ENCODE results near the gene DBNDD1.

DNA sequence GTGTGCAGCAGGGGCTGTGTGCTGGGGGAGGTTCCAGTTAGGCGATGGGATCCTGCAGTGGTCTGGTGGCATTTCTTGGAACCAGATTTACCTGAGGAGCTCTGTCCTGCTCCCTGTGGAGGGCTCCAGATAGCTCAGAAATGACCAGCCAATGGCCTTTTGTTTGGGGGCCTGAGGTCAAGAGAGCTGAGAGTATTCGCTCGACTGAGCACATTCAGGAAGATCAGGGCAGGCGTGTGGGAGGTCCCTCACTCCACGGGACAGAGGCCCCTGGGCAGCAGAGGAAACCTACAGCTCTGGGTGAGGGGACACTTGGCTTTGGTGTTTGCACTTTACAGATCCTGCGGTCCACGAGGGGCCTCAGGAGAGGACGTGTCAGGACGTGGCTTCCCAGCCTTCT, 52.5 kb downstream of the DBNDD1 start:
- TF ChIP-seq, protein P1, sequence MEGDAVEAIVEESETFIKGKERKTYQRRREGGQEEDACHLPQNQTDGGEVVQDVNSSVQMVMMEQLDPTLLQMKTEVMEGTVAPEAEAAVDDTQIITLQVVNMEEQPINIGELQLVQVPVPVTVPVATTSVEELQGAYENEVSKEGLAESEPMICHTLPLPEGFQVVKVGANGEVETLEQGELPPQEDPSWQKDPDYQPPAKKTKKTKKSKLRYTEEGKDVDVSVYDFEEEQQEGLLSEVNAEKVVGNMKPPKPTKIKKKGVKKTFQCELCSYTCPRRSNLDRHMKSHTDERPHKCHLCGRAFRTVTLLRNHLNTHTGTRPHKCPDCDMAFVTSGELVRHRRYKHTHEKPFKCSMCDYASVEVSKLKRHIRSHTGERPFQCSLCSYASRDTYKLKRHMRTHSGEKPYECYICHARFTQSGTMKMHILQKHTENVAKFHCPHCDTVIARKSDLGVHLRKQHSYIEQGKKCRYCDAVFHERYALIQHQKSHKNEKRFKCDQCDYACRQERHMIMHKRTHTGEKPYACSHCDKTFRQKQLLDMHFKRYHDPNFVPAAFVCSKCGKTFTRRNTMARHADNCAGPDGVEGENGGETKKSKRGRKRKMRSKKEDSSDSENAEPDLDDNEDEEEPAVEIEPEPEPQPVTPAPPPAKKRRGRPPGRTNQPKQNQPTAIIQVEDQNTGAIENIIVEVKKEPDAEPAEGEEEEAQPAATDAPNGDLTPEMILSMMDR (IDR thresholded peaks at IDR 0.05) = no peak
- no peak for TF ChIP-seq POLR2A (IDR thresholded peaks at IDR 0.05)

Measured in body of pancreas (tissue), 4 donors.